IMR-90 (cell line): Measurements from ENCODE around the gene PXMP2. TPM values are rescaled to one million over a fixed set of nuclear protein-coding genes. Genes with fewer than 3 reads are reported as not detected.

Experiments used
- ATAC-seq: fragments of 200-7000 bp; cut with Tn5 transposase; 2 replicates; pipeline ENCODE4 v1.9.1; 2020; ENCODE audit warnings: low read depth, mild to moderate bottlenecking, moderate library complexity
- BruUV-seq: library from RNA; stranded (reverse); fragments of 400-500 nt; replicated peaks from 2 replicates; lab custom pipeline; 2021; lab: Mats Ljungman, UMichigan
- CTCF ChIA-PET: fragments of 300-600 bp; formaldehyde crosslinking; extraction: SDS; loops from one replicate; lab custom pipeline; 2021; ENCODE audit warnings: antibody characterized with exemption; lab: Yijun Ruan, JAX
- POLR2A ChIA-PET: fragments of 300-600 bp; sonication (Branson Sonifier 250); formaldehyde crosslinking; loops from one replicate; lab custom pipeline; 2022; ENCODE audit warnings: antibody characterized with exemption; ENCODE audit not compliant: unreplicated experiment; lab: Charles Lee
- DNase-seq: peaks from one replicate; pipeline ENCODE4 v3.0.0; 2013
- H2AFZ ChIP-seq: replicated peaks from 2 replicates; pipeline ENCODE3; 2013; ENCODE audit warnings: low read length, mild to moderate bottlenecking; ENCODE audit not compliant: poor library complexity
- H2AK5ac ChIP-seq: 2 replicates; pipeline ENCODE4 v1.6.1; 2013; ENCODE audit warnings: low read depth, low read length, inconsistent platforms
- H2AK9ac ChIP-seq: replicated peaks from 2 replicates; pipeline ENCODE3; 2013; ENCODE audit warnings: mild to moderate bottlenecking, low read depth, low read length, moderate library complexity; ENCODE audit not compliant: poor library complexity
- H2BK120ac ChIP-seq: 2 replicates; pipeline ENCODE4 v1.6.1; 2013; ENCODE audit warnings: low read depth, low read length, inconsistent platforms
- H2BK15ac ChIP-seq: 3 replicates; pipeline ENCODE4 v1.6.1; 2013; ENCODE audit warnings: low read depth, low read length, inconsistent platforms
- H2BK20ac ChIP-seq: 2 replicates; pipeline ENCODE4 v1.6.1; 2013; ENCODE audit warnings: low read depth, mild to moderate bottlenecking, inconsistent platforms, low read length, moderate library complexity
- H2BK5ac ChIP-seq: 2 replicates; pipeline ENCODE4 v1.6.1; 2013; ENCODE audit warnings: mild to moderate bottlenecking, low read depth, low read length, inconsistent platforms; ENCODE audit not compliant: poor library complexity, severe bottlenecking
- H3K14ac ChIP-seq: replicated peaks from 2 replicates; pipeline ENCODE4 v1.6.1; 2013; ENCODE audit warnings: low read depth, low read length, inconsistent platforms
- H3K18ac ChIP-seq: 2 replicates; pipeline ENCODE4 v1.6.1; 2013; ENCODE audit warnings: low read depth, low read length, control low read depth
- H3K23ac ChIP-seq: 2 replicates; pipeline ENCODE4 v1.6.1; 2013; ENCODE audit warnings: low read depth, low read length, inconsistent platforms
- H3K27ac ChIP-seq: 2 replicates; pipeline ENCODE4 v1.5.1; 2013; ENCODE audit warnings: mild to moderate bottlenecking, control low read depth, low read length; ENCODE audit not compliant: insufficient read depth
- H3K27me3 ChIP-seq: 2 replicates; pipeline ENCODE4 v1.6.1; 2013; ENCODE audit warnings: low read length; ENCODE audit not compliant: control insufficient read depth, insufficient read depth
- H3K36me3 ChIP-seq: 2 replicates; pipeline ENCODE4 v1.6.1; 2013; ENCODE audit warnings: low read length, mixed read lengths; ENCODE audit not compliant: control insufficient read depth, insufficient read depth
- H3K4ac ChIP-seq: 2 replicates; pipeline ENCODE4 v1.6.1; 2013; ENCODE audit warnings: low read depth, low read length, inconsistent platforms
- H3K4me1 ChIP-seq: 2 replicates; pipeline ENCODE4 v1.6.1; 2013; ENCODE audit warnings: low read length, mixed read lengths; ENCODE audit not compliant: control insufficient read depth, insufficient read depth
- H3K4me2 ChIP-seq: 2 replicates; pipeline ENCODE4 v1.6.1; 2013; ENCODE audit warnings: low read depth, mild to moderate bottlenecking, control low read depth, low read length, moderate library complexity
- H3K4me3 ChIP-seq: 2 replicates; pipeline ENCODE4 v1.5.1; 2013; ENCODE audit warnings: low read depth, mild to moderate bottlenecking, control low read depth, low read length, moderate library complexity; ENCODE audit not compliant: insufficient read depth
- H3K56ac ChIP-seq: 2 replicates; pipeline ENCODE4 v1.6.1; 2013; ENCODE audit warnings: low read length, inconsistent platforms; ENCODE audit not compliant: insufficient read depth; ENCODE audit errors: extremely low read depth
- H3K79me1 ChIP-seq, 2 experiments: 2 replicates each; pipeline ENCODE4 v1.6.1; 2013; ENCODE audit warnings: low read length in 2 of 2, inconsistent platforms in 1 of 2, low read depth in 1 of 2
- H3K9ac ChIP-seq: 2 replicates; pipeline ENCODE4 v1.6.1; 2013; ENCODE audit warnings: low read depth, low read length, control low read depth
- H3K9me1 ChIP-seq: 2 replicates; pipeline ENCODE4 v1.6.1; 2013; ENCODE audit warnings: low read length, inconsistent platforms; ENCODE audit not compliant: insufficient read depth
- H3K9me3 ChIP-seq: 2 replicates; pipeline ENCODE4 v1.6.1; 2013; ENCODE audit warnings: low read length; ENCODE audit not compliant: control insufficient read depth, insufficient read depth
- H4K20me1 ChIP-seq: 2 replicates; pipeline ENCODE4 v1.6.1; 2013; ENCODE audit warnings: low read length, inconsistent platforms; ENCODE audit not compliant: insufficient read depth
- H4K5ac ChIP-seq: 2 replicates; pipeline ENCODE4 v1.6.1; 2013; ENCODE audit warnings: mild to moderate bottlenecking, low read depth, low read length, control low read depth
- H4K8ac ChIP-seq, 2 experiments: 2 replicates each; pipeline ENCODE4 v1.6.1; 2013; ENCODE audit warnings: low read depth in 2 of 2, low read length in 2 of 2, control low read depth in 1 of 2, inconsistent platforms in 1 of 2
- H4K91ac ChIP-seq: 2 replicates; pipeline ENCODE4 v1.6.1; 2013; ENCODE audit warnings: low read depth, low read length, inconsistent platforms; ENCODE audit not compliant: insufficient read depth
- CEBPB ChIP-seq: IDR thresholded peaks from 2 replicates; pipeline ENCODE4 v1.6.1; 2012; ENCODE audit warnings: low read depth, low read length, improper control_type of control experiment
- MAZ ChIP-seq: IDR thresholded peaks from 2 replicates; pipeline ENCODE4 v1.6.1; 2012; ENCODE audit warnings: low read depth, mild to moderate bottlenecking, low read length, improper control_type of control experiment, moderate library complexity, borderline replicate concordance
- RCOR1 ChIP-seq: IDR thresholded peaks from 2 replicates; pipeline ENCODE4 v1.6.1; 2012; ENCODE audit warnings: mild to moderate bottlenecking, low read length, improper control_type of control experiment; ENCODE audit not compliant: insufficient replicate concordance
- WGBS, 2 experiments: methylation state at CpG; one replicate each; pipeline versions ENCODE4 v1.1.5 to v1.1.7; 2013; ENCODE audit warnings: missing lambda C conversion rate in 2 of 2; ENCODE audit not compliant: insufficient read length in 1 of 2; ENCODE audit errors: extremely low coverage in 2 of 2; 5-methylcytosine and 5-hydroxymethylcytosine counted together
- dilution Hi-C: fragments of 300-500 bp; cut with HindIII; formaldehyde crosslinking; loops from one replicate; pipeline ENCODE4 v1.14.3; 2018; ENCODE audit warnings: low sequenced_read_pairs; ENCODE audit not compliant: unreplicated experiment
- in situ Hi-C: fragments of 300-500 bp; cut with MboI; formaldehyde crosslinking; loops from 3 replicates; pipeline ENCODE4 v1.14.3; 2019; ENCODE audit warnings: low sequenced_read_pairs, inconsistent platforms, mixed read lengths
- intact Hi-C: fragments of 100-400 bp; cut with micrococcal nuclease; formaldehyde crosslinking; loops from 2 replicates; pipeline ENCODE4 v1.10.0; 2022
- polyA plus RNA-seq, 3 experiments: library from polyadenylated mRNA; depleted of rRNA; stranded (reverse); fragments of >200 nt; gene quantifications; 2 replicates each; pipeline ENCODE4 v1.2.3, GENCODE V29; 2012; ENCODE audit warnings: low replicate concordance in 1 of 3
- total RNA-seq: library from RNA; depleted of rRNA; stranded (reverse); fragments of >200 nt; gene quantifications from 2 replicates; pipeline ENCODE4 v1.2.3, GENCODE V29; 2012

Gene PXMP2
- total and polyA plus RNA-seq, 2 of the 4 experiments (the other 2 are of a cell fraction): 10.9 to 20.1 TPM

DNA sequence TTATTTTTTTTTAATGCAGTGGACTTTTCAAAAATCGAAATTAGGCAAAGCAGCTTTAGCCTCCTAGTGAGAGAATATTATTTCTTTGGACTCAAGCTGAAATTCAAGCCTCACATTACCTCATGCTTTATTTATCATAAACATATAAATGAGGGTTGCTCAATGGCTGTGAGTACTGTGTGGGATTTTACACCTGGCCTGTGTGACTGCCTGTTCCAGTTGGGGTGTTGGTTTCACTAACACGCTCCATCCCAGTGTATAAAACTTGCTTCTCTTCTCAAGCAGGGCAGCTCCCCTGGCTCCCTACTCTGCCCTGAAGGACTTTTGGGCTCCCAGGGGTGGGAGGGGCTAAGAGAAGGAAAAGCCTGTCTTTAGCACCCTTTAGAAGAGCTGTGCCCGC is 59.2 kb downstream of the PXMP2 start:
- in situ Hi-C loops (no loop called here), intact Hi-C loops (no loop called here), dilution Hi-C loops (no loop called here)
- no peak overlapping the region for H2BK15ac ChIP-seq
- H4K5ac ChIP-seq: no peak overlapping the region
- peak overlapping the region; percentile 37 for H2AK9ac ChIP-seq
- no CpG with 5 or more reads among the region's 3 CpGs for WGBS, 2 experiments
- peaks cover 44 to 82% of the 10 kb centered on the region in 2 experiments for H3K79me1 ChIP-seq
- no peak overlapping the region for H3K27ac ChIP-seq
- ATAC-seq (peak; percentile 64), DNase-seq (peak; percentile 35)
- no peak overlapping the region for H3K9ac ChIP-seq
- H2BK120ac ChIP-seq: no peak overlapping the region
- peak overlapping the region; percentile 43 for H2AFZ ChIP-seq
- H3K9me1 ChIP-seq: peaks cover 5% of the 10 kb centered on the region
- no peak overlapping the region for H3K4me2 ChIP-seq
- no peaks in the 10 kb centered on the region for H3K9me3 ChIP-seq
- H3K27me3 ChIP-seq: no peaks in the 10 kb centered on the region
- no peak overlapping the region for H3K56ac ChIP-seq
- ChIA-PET CTCF (no interaction called here), POLR2A (no interaction called here)
- no peak overlapping the region for H4K91ac ChIP-seq
- no peak overlapping the region for H2BK5ac ChIP-seq
- peaks cover 80% of the 10 kb centered on the region for H4K20me1 ChIP-seq
- H3K4me3 ChIP-seq: no peak overlapping the region
- H3K23ac ChIP-seq: no peak overlapping the region
- peaks cover 72% of the 10 kb centered on the region for H3K36me3 ChIP-seq
- no peak overlapping the region for H3K18ac ChIP-seq
- H4K8ac ChIP-seq: no peak overlapping the region
- TF ChIP-seq MAZ (no peak), CEBPB (0 out of 2 replicates have a peak, but pooled peaks have one; percentile 36), RCOR1 (no peak)
- BruUV-seq: no TSS peak
- no peak overlapping the region for H3K4ac ChIP-seq
- no peak overlapping the region for H3K14ac ChIP-seq
- H2BK20ac ChIP-seq: no peak overlapping the region
- H3K4me1 ChIP-seq: peaks cover 5% of the 10 kb centered on the region; the same call in 1 of the 2 replicates
- H2AK5ac ChIP-seq: no peak overlapping the region
